Activated B cell treated with CpG ODN at 0.5 μM for 24 hours (primary cell): ENCODE results near the gene EEF1A1. TPM values are rescaled to one million over a fixed set of nuclear protein-coding genes. Genes with fewer than 3 reads are reported as not detected.

Experiments
- ATAC-seq: fragments of 200-7000 bp; cut with Tn5 transposase; one replicate; pipeline ENCODE4 v1.10.0; 2021; ENCODE audit warnings: low read depth, mild to moderate bottlenecking, moderate library complexity
- CTCF ChIA-PET: fragments of 350-600 bp; sonication (Branson Sonifier 250); formaldehyde crosslinking; loops from one replicate; lab custom pipeline; 2021; ENCODE audit warnings: antibody characterized with exemption; lab: Charles Lee
- POLR2A ChIA-PET: fragments of 350-600 bp; sonication (Branson Sonifier 250); formaldehyde crosslinking; loops from one replicate; lab custom pipeline; 2021; ENCODE audit warnings: antibody characterized with exemption; lab: Charles Lee
- DNase-seq: peaks from one replicate; pipeline ENCODE4 v3.0.0; 2022
- H3K27ac Mint-ChIP-seq: one replicate; pipeline ENCODE4 v1.8.0; 2020; ENCODE audit warnings: mixed read lengths
- H3K27me3 Mint-ChIP-seq: one replicate; pipeline ENCODE4 v1.8.0; 2021; ENCODE audit warnings: mixed read lengths
- H3K36me3 Mint-ChIP-seq: one replicate; pipeline ENCODE4 v1.8.0; 2021; ENCODE audit warnings: low read depth, mixed read lengths
- H3K4me1 Mint-ChIP-seq: one replicate; pipeline ENCODE4 v1.8.0; 2021; ENCODE audit warnings: mixed read lengths
- H3K4me3 Mint-ChIP-seq: one replicate; pipeline ENCODE4 v1.8.0; 2020; ENCODE audit warnings: mild to moderate bottlenecking, mixed read lengths
- H3K9me3 Mint-ChIP-seq: one replicate; pipeline ENCODE4 v1.8.0; 2020; ENCODE audit warnings: mixed read lengths
- intact Hi-C: fragments of 100-400 bp; cut with micrococcal nuclease; formaldehyde crosslinking; loops from one replicate; pipeline ENCODE4 v1.15.1; 2024
- total RNA-seq: library from RNA; stranded (reverse); gene quantifications from 2 replicates; pipeline ENCODE4 v1.2.3, GENCODE V29; 2022
- TF ChIP-seq, protein P1 (sequence below): fragments of 200-600 bp; IDR thresholded peaks from one replicate; pipeline ENCODE4 v1.8.0; 2022; ENCODE audit warnings: antibody characterized with exemption, mild to moderate bottlenecking

The EEF1A1 gene
- total RNA-seq, 1 donor from 2014 or later = 19,962 TPM

DNA sequence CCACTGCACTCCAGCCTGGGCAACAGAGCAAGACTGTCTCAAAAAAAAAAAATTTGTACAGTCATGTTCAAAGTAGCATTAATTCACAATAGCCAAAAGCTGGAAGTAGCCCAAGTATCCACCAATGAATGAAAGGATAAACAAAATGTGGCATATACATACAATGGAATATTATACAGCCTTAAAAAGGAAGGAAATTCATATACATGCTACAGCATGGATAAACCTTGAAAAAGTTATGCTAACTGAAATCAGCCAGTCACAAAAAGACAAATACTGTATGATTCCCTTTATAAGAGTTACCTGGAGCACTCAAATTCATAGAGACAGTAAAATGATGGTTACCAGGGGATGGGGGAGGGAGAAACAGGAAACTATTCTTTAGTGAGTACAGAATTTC is 15.7 kb downstream of the EEF1A1 start:
- no peaks in the 10 kb centered on the region for H3K9me3 Mint-ChIP-seq
- POLR2A ChIA-PET = interaction anchor here (3.2 kb wide), 1 partner anchor 8 kb away, joined by 18 read pairs; no protein-coding TSS in a partner anchor
- no peak for DNase-seq
- H3K4me1 Mint-ChIP-seq = peaks cover 6% of the 10 kb centered on the region
- intact Hi-C loops = no loop called here
- TF ChIP-seq, protein P1, sequence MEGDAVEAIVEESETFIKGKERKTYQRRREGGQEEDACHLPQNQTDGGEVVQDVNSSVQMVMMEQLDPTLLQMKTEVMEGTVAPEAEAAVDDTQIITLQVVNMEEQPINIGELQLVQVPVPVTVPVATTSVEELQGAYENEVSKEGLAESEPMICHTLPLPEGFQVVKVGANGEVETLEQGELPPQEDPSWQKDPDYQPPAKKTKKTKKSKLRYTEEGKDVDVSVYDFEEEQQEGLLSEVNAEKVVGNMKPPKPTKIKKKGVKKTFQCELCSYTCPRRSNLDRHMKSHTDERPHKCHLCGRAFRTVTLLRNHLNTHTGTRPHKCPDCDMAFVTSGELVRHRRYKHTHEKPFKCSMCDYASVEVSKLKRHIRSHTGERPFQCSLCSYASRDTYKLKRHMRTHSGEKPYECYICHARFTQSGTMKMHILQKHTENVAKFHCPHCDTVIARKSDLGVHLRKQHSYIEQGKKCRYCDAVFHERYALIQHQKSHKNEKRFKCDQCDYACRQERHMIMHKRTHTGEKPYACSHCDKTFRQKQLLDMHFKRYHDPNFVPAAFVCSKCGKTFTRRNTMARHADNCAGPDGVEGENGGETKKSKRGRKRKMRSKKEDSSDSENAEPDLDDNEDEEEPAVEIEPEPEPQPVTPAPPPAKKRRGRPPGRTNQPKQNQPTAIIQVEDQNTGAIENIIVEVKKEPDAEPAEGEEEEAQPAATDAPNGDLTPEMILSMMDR = no peak
- no peak overlapping the region for H3K4me3 Mint-ChIP-seq
- no peak overlapping the region for H3K27ac Mint-ChIP-seq
- ATAC-seq = no peak
- no peaks in the 10 kb centered on the region for H3K27me3 Mint-ChIP-seq
- CTCF ChIA-PET = no interaction called here
- H3K36me3 Mint-ChIP-seq = peaks cover 54% of the 10 kb centered on the region

DNA sequence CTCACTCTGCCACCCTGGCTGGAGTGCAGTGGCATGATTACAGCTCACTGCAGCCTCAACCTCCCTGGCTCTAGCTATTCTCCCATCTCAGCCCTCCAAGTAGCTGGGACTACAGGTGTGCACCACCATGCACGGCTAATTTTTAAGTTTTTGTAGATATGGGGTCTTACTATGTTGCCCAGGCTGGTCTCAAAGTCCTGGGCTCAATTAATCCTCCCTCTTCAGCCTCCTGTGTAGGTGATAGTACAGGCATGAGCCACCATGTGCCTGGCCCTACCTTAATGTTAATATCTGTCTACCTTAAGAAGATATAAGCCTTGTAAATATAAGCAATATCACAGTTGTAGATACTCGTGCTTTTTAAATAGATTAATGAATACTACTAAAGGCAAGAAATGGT is 16.7 kb downstream of the EEF1A1 start:
- DNase-seq = no peak
- H3K4me1 Mint-ChIP-seq = peaks cover 4% of the 10 kb centered on the region
- no peak for ATAC-seq
- intact Hi-C loops = no loop called here
- no peaks in the 10 kb centered on the region for H3K27me3 Mint-ChIP-seq
- no peaks in the 10 kb centered on the region for H3K9me3 Mint-ChIP-seq
- CTCF ChIA-PET = no interaction called here
- H3K27ac Mint-ChIP-seq = no peak overlapping the region
- no peak overlapping the region for H3K4me3 Mint-ChIP-seq
- TF ChIP-seq, protein P1 = no peak
- peaks cover 58% of the 10 kb centered on the region for H3K36me3 Mint-ChIP-seq
- POLR2A ChIA-PET = interaction anchor here (1.0 to 3.2 kb wide), 2 partner anchors 9 to 16 kb away, joined by 3 to 18 read pairs; no protein-coding TSS in a partner anchor

DNA sequence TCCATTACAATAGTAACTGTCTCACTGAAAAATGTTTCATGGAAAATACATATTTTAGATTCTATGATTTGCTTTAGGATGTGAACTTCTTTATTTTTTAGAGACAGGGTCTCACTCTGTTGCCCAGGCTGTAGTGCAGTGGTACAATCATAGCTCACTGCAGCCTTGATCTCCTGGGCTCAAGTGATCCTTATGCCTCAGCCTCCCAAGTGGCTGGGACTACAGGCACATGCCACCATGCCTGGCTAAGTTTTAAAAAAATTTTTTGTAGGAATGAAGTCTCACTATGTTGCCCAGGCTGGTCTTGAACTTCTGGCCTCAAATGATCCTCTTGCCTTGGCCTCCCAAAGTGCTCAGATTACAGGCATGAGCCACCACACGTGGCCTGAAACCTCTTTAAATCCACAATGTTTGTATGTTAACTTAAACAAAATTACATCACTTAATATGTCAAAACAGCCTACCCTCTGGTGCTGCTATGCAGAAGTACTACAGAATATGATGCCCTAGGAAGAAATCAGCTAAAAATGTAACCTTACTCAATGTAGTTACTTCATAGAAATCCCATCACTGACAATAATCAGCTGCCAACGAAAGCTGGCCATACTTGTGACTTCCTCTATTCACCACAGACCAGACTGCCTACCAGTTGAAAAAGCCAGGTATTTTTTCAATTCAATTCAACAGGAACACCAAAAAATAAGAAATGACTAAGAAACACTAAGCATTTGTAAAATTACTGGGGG is 17.6 kb downstream of the EEF1A1 start:
- POLR2A ChIA-PET = interaction anchor here (0.6 to 3.2 kb wide), 3 partner anchors 10 to 50 kb away, joined by 3 to 18 read pairs (median 3); no protein-coding TSS in a partner anchor
- peaks cover 4% of the 10 kb centered on the region for H3K4me1 Mint-ChIP-seq

DNA sequence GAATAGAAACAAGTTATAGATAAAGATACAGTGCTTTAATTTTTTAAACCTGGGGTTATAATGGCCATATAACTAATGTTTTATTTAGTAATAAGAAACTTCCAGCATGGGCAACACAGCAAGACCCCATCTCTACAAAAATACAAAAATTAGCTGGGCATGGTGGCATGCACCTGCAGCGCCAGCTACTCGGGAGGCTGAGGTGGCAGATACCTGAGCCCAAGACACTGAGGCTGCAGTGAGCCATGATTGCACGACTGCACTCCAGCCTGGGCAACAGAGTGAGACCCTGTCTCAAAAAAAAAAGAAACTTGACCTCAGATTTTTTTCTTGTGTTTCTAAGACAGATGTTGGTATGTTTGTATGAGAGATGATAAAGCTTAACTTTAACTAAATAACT is 22.9 kb downstream of the EEF1A1 start:
- ChIA-PET CTCF (no interaction called here), POLR2A (interaction anchor here (0.7 to 1.1 kb wide), 2 partner anchors 24 to 83 kb away, joined by 3 read pairs; no protein-coding TSS in a partner anchor)
- H3K4me3 Mint-ChIP-seq = no peak overlapping the region
- H3K9me3 Mint-ChIP-seq = no peaks in the 10 kb centered on the region
- TF ChIP-seq, protein P1 = no peak
- no peaks in the 10 kb centered on the region for H3K27me3 Mint-ChIP-seq
- intact Hi-C loops = loop anchor here (2.0 kb wide), 1 partner anchor 15 kb away; no protein-coding TSS in a partner anchor
- no peak for DNase-seq
- no peaks in the 10 kb centered on the region for H3K4me1 Mint-ChIP-seq
- peaks cover 76% of the 10 kb centered on the region for H3K36me3 Mint-ChIP-seq
- ATAC-seq = no peak
- no peak overlapping the region for H3K27ac Mint-ChIP-seq

More for the DNA sequence above, 17.6 kb downstream of the EEF1A1 start:
- no peaks in the 10 kb centered on the region for H3K27me3 Mint-ChIP-seq
- peaks cover 65% of the 10 kb centered on the region for H3K36me3 Mint-ChIP-seq
- CTCF ChIA-PET = no interaction called here
- TF ChIP-seq, protein P1 = no peak
- H3K27ac Mint-ChIP-seq = peak overlapping the region; percentile 62
- H3K4me3 Mint-ChIP-seq = no peak overlapping the region
- ATAC-seq = no peak
- intact Hi-C loops = no loop called here
- no peak for DNase-seq
- no peaks in the 10 kb centered on the region for H3K9me3 Mint-ChIP-seq

DNA sequence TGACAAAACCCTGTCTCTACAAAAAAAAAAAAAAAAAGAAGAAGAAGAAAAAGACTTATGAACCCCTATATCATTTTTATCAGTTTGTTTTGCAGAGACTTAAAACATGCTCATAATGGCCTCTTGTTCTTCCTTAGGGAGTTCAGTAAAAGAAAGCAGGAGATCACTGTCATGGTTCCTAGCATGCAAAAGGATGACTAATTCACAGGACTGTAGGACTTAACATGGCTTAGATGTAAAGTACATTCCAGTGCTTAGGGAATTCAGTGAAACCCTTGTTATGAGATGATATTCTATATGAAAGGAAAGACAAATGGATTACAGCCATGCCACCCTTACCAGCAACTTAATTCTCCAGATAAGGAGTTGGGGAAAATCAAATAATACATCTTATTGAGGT is 29.5 kb downstream of the EEF1A1 start:
- DNase-seq (no peak), ATAC-seq (no peak)
- intact Hi-C loops = no loop called here
- ChIA-PET POLR2A (interaction anchor here (0.7 kb wide), 1 partner anchor 170 kb away, joined by 5 read pairs; no protein-coding TSS in a partner anchor), CTCF (no interaction called here)
- Mint-ChIP-seq H3K27ac (no peak overlapping the region), H3K36me3 (peaks cover 78% of the 10 kb centered on the region), H3K9me3 (no peaks in the 10 kb centered on the region), H3K27me3 (no peaks in the 10 kb centered on the region), H3K4me1 (peaks cover 2% of the 10 kb centered on the region), H3K4me3 (no peak overlapping the region)
- TF ChIP-seq, protein P1 = no peak
